ENCODE results near the gene IL31RA. TPM values are rescaled to one million over a fixed set of nuclear protein-coding genes. Genes with fewer than 3 reads are reported as not detected.

Gene IL31RA
- total RNA-seq, 3 donors from 2014 or later = not detected

GRCh38 chr5:55865831-55866230 lies 14.7 kb downstream of the IL31RA start:
- no peaks in the 10 kb centered on the region for H3K9me3 ChIP-seq
- no peak overlapping the region for H3K4me3 ChIP-seq
- no peak for TF ChIP-seq POLR2A (IDR thresholded peaks at IDR 0.05)
- TF ChIP-seq POLR2AphosphoS5 (IDR thresholded peaks at IDR 0.05) = no peak
- TF ChIP-seq, protein P1, sequence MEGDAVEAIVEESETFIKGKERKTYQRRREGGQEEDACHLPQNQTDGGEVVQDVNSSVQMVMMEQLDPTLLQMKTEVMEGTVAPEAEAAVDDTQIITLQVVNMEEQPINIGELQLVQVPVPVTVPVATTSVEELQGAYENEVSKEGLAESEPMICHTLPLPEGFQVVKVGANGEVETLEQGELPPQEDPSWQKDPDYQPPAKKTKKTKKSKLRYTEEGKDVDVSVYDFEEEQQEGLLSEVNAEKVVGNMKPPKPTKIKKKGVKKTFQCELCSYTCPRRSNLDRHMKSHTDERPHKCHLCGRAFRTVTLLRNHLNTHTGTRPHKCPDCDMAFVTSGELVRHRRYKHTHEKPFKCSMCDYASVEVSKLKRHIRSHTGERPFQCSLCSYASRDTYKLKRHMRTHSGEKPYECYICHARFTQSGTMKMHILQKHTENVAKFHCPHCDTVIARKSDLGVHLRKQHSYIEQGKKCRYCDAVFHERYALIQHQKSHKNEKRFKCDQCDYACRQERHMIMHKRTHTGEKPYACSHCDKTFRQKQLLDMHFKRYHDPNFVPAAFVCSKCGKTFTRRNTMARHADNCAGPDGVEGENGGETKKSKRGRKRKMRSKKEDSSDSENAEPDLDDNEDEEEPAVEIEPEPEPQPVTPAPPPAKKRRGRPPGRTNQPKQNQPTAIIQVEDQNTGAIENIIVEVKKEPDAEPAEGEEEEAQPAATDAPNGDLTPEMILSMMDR (IDR thresholded peaks at IDR 0.05) = no peak
- DNase-seq (ENCODE audit: low spot score in 2 of 2) = no peak
- H3K4me1 ChIP-seq = no peaks in the 10 kb centered on the region
- no peak overlapping the region for H3K27ac ChIP-seq
- no peaks in the 10 kb centered on the region for H3K36me3 ChIP-seq
- intact Hi-C loops (cut with DNase I; ENCODE audit: low total_unique reads) = no loop called here
- no peaks in the 10 kb centered on the region for H3K27me3 ChIP-seq

- TF ChIP-seq, protein P1 (IDR thresholded peaks at IDR 0.05) = no peak
- no peak for TF ChIP-seq POLR2A (IDR thresholded peaks at IDR 0.05)
- TF ChIP-seq POLR2AphosphoS5 (IDR thresholded peaks at IDR 0.05) = no peak
- Histone ChIP-seq H3K27ac (no peak overlapping the region), H3K9me3 (no peaks in the 10 kb centered on the region), H3K4me3 (no peak overlapping the region), H3K4me1 (no peaks in the 10 kb centered on the region), H3K27me3 (no peaks in the 10 kb centered on the region), H3K36me3 (no peaks in the 10 kb centered on the region)
- DNase-seq (ENCODE audit: low spot score in 2 of 2) = no peak
- intact Hi-C loops (cut with DNase I; ENCODE audit: low total_unique reads) = no loop called here
These were observed 15.3 kb downstream of the IL31RA start for GRCh38 chr5:55866485-55866884.

DNA sequence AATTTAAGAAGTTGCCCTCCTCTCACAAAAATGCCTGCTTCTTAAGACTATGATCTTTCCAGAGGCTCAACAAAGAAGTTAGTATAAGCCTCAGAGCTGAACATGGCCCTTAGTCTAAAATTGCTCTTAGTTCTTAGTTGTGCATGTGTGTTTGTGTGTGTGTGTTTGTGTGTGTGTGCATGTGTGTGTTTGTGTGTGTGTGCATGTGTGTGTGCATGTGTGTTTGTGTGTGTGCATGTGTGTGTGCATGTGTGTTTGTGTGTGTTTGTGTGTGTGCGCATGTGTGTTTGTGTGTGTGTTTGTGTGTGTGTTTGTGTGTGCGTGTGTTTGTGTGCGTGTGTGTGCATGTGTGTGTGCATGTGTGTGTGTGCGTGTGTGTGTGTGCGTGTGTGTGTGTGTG lies 15.8 kb downstream of the IL31RA start:
- Histone ChIP-seq H3K27ac (no peak overlapping the region), H3K4me1 (no peaks in the 10 kb centered on the region), H3K27me3 (no peaks in the 10 kb centered on the region), H3K4me3 (no peak overlapping the region), H3K9me3 (no peaks in the 10 kb centered on the region), H3K36me3 (no peaks in the 10 kb centered on the region)
- intact Hi-C loops (cut with DNase I; ENCODE audit: low total_unique reads) = no loop called here
- no peak for DNase-seq (ENCODE audit: low spot score in 2 of 2)
- no peak for TF ChIP-seq POLR2AphosphoS5 (IDR thresholded peaks at IDR 0.05)
- TF ChIP-seq, protein P1 (IDR thresholded peaks at IDR 0.05) = no peak
- no peak for TF ChIP-seq POLR2A (IDR thresholded peaks at IDR 0.05)

DNA sequence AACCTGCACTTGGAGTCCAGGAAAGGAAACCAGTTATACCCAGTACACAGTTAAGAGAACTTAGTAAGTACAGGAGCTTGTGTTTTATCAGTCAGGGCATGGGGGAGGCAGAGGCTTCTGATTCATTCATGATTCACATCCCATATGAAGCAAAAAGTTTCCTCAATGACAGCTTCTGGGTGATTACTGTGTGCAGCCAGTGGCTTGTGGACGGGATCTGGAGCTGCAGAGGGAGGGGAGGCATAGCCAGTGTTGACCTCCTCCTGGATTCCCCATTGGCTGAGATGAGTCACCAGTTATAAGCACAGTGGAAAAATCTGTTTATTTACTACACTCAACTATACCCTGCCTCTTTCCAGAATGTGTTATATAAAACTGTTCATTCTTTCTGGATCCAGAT lies 17.7 kb downstream of the IL31RA start:
- H3K27me3 ChIP-seq = no peaks in the 10 kb centered on the region
- no peaks in the 10 kb centered on the region for H3K4me1 ChIP-seq
- H3K36me3 ChIP-seq = no peaks in the 10 kb centered on the region
- no peak overlapping the region for H3K4me3 ChIP-seq
- H3K9me3 ChIP-seq = no peaks in the 10 kb centered on the region
- intact Hi-C loops (cut with DNase I; ENCODE audit: low total_unique reads) = no loop called here
- H3K27ac ChIP-seq = no peak overlapping the region
- TF ChIP-seq, protein P1 (IDR thresholded peaks at IDR 0.05) = no peak
- TF ChIP-seq POLR2A (IDR thresholded peaks at IDR 0.05) (no peak), POLR2AphosphoS5 (IDR thresholded peaks at IDR 0.05) (no peak)
- DNase-seq (ENCODE audit: low spot score in 2 of 2) = no peak

DNA sequence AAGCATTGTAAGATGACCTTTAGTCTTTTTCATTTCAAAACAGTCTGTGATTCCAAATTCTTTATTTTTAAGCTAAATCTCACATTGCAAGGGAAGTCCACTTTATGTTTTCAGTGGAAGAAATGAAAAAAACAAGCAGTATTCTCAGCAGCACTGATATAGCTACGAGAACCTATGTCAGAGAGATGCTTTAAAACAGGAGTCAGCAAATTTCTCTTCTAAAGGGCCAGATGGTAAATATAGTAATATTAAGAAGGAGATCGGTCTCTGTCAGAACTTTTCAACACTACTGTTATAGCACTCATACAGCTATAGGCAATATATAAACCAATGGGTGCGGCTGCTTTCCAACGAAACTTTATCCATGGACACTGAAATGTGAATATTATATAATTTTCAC lies 18.7 kb downstream of the IL31RA start:
- TF ChIP-seq POLR2A (IDR thresholded peaks at IDR 0.05) = no peak
- TF ChIP-seq, protein P1 (IDR thresholded peaks at IDR 0.05) = no peak
- TF ChIP-seq POLR2AphosphoS5 (IDR thresholded peaks at IDR 0.05) = no peak

More for the DNA sequence above, 18.7 kb downstream of the IL31RA start:
- H3K4me1 ChIP-seq = no peaks in the 10 kb centered on the region
- no peak overlapping the region for H3K4me3 ChIP-seq
- DNase-seq (ENCODE audit: low spot score in 2 of 2) = no peak
- H3K9me3 ChIP-seq = no peaks in the 10 kb centered on the region
- H3K27me3 ChIP-seq = no peaks in the 10 kb centered on the region
- no peaks in the 10 kb centered on the region for H3K36me3 ChIP-seq
- no peak overlapping the region for H3K27ac ChIP-seq
- intact Hi-C loops (cut with DNase I; ENCODE audit: low total_unique reads) = loop anchor here (1.0 kb wide), 1 partner anchor 13 kb away; no protein-coding TSS in a partner anchor

Data from breast epithelium (tissue), 4 donors.